Panc1 (cell line): ENCODE data around the gene UBE2Q2. TPM values are rescaled to one million over a fixed set of nuclear protein-coding genes. Genes with fewer than 3 reads are reported as not detected.

Source experiments
- ATAC-seq: fragments of 200-7000 bp; cut with Tn5 transposase; 2 replicates; pipeline ENCODE4 v1.9.1; 2020; ENCODE audit warnings: mild to moderate bottlenecking, moderate library complexity
- BruUV-seq: library from RNA; stranded (reverse); fragments of 400-500 nt; replicated peaks from 2 replicates; lab custom pipeline; 2021; lab: Mats Ljungman, UMichigan
- CTCF ChIA-PET: fragments of 300-600 bp; sonication (Branson Sonifier 250); formaldehyde crosslinking; loops from one replicate; lab custom pipeline; 2022; ENCODE audit warnings: antibody characterized with exemption; lab: Charles Lee
- POLR2A ChIA-PET: fragments of 300-600 bp; sonication (Branson Sonifier 250); formaldehyde crosslinking; loops from one replicate; lab custom pipeline; 2022; ENCODE audit warnings: antibody characterized with exemption; lab: Charles Lee
- DNase-seq: peaks from one replicate; pipeline ENCODE4 v3.0.0-alpha.2; 2010; ENCODE audit warnings: low read depth, low spot score
- H3K27ac ChIP-seq: 2 replicates; pipeline ENCODE4 v1.5.1; 2011; ENCODE audit warnings: mild to moderate bottlenecking, low read length, inconsistent platforms
- H3K27me3 ChIP-seq: fragments of 200-500 bp; sonication (Bioruptor generic); 2 replicates; pipeline ENCODE4 v1.6.0; 2014; ENCODE audit warnings: low read length, inconsistent platforms; ENCODE audit not compliant: control insufficient read depth, insufficient read depth
- H3K36me3 ChIP-seq: fragments of 200-500 bp; sonication (Bioruptor generic); 2 replicates; pipeline ENCODE4 v1.5.1; 2014; ENCODE audit warnings: inconsistent platforms, mild to moderate bottlenecking, low read length, moderate library complexity; ENCODE audit not compliant: control insufficient read depth, insufficient read depth
- H3K4me1 ChIP-seq: 2 replicates; pipeline ENCODE4 v1.5.1; 2011; ENCODE audit warnings: inconsistent platforms, mild to moderate bottlenecking, low read length, moderate library complexity; ENCODE audit not compliant: control insufficient read depth, insufficient read depth
- H3K4me3 ChIP-seq, 2 experiments: 2 replicates each; pipeline ENCODE4 v1.5.1; 2011 to 2012; ENCODE audit warnings: low read depth in 2 of 2, low read length in 2 of 2, mild to moderate bottlenecking in 2 of 2, inconsistent platforms in 1 of 2, moderate library complexity in 1 of 2
- H3K9me3 ChIP-seq: fragments of 200-500 bp; sonication (Bioruptor generic); 2 replicates; pipeline ENCODE4 v1.5.1; 2014; ENCODE audit warnings: low read depth, mild to moderate bottlenecking, inconsistent platforms, low read length, moderate library complexity; ENCODE audit not compliant: control insufficient read depth, insufficient read depth
- SIN3A ChIP-seq: IDR thresholded peaks from 2 replicates; pipeline ENCODE4 v1.6.1; 2012; ENCODE audit warnings: low read depth, mild to moderate bottlenecking, low read length, moderate library complexity, borderline replicate concordance; ENCODE audit not compliant: insufficient read depth
- TCF7L2 ChIP-seq: IDR thresholded peaks from 2 replicates; pipeline ENCODE4 v1.6.1; 2011; ENCODE audit warnings: mild to moderate bottlenecking, low read depth, low read length, inconsistent platforms
- in situ Hi-C: cut with HindIII; loops from 2 replicates; pipeline ENCODE4 v1.10.0; 2016; ENCODE audit warnings: low sequenced_read_pairs, low pct_unique_long_range_greater_than_20kb
- intact Hi-C: fragments of 100-400 bp; cut with micrococcal nuclease; formaldehyde crosslinking; loops from one replicate; pipeline ENCODE4 v1.10.0; 2022; ENCODE audit not compliant: unreplicated experiment
- total RNA-seq: library from RNA; stranded (reverse); gene quantifications from one replicate; pipeline ENCODE4 v1.2.1, GENCODE V29; 2021; ENCODE audit not compliant: unreplicated experiment
- TF ChIP-seq, protein P1 (sequence below): fragments of 450-650 bp; IDR thresholded peaks from 2 replicates; pipeline ENCODE4 v1.5.1; 2017; ENCODE audit warnings: mild to moderate bottlenecking
- TF ChIP-seq, protein P2 (sequence below), 2 experiments: IDR thresholded peaks; 2 replicates each; pipeline ENCODE4 v1.6.1; 2011 to 2012; ENCODE audit warnings: low read depth in 2 of 2, control low read depth in 1 of 2, low read length in 1 of 2, mild to moderate bottlenecking in 1 of 2, moderate library complexity in 1 of 2; ENCODE audit not compliant: insufficient read depth in 1 of 2

Gene UBE2Q2
- total RNA-seq, 1 experiment from 2014 or later = 39.2 TPM

DNA sequence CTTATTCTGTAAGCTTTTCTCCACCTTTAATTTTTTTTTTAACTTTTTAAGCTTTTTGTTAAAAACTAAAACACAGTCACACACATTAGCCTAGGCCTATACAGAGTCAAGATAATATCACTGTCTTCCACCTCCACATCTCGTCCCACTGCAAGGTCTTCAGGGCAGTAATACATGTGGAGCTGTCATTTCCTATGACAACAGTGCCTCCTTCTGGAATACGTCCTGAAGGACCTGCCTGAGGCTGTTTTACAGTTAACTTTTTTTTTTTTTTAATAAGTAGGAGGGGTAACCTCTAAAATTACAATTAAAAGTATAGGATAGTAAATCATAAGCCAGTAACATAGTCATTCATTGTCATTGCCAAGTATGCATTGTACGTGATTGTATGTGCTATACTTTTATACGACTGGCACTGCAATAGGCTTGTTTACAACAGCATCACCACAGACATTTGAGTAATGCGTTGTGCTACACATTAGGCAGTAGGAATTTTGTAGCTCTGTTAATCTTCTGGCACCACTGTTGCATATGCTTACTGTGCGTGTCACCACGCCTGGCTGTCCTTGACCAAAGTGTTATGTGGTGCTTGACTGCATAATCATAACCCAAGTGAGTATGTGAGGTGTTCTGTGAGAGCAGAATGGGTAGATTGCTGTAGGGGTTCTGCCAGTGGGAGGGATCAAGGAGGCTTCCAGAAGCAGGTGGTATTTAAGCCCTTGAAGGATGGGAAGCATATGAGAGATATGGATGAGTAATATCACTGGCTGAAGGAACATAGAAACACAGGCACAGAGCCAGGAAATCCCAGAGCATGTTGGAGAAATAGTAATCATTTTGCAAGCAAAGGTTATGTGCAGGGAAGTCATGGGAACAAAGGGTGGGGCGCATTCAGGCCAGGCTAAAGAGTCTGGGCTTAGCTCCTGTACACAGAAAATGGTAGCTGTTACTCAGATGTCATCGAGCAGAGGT, 78.8 kb downstream of the UBE2Q2 start:
- ATAC-seq = peak; percentile 76
- no TSS peak for BruUV-seq
- POLR2A ChIA-PET = interaction anchor here (0.6 to 0.7 kb wide), 4 partner anchors 84 to 981 kb away, joined by 3 to 5 read pairs (median 4); no protein-coding TSS in a partner anchor
- H3K4me3 ChIP-seq = no peak overlapping the region
- intact Hi-C loops = loop anchor here (10.0 kb wide), 1 partner anchor 107 kb away; no protein-coding TSS in a partner anchor
- H3K9me3 ChIP-seq = no peaks in the 10 kb centered on the region
- H3K4me1 ChIP-seq = no peaks in the 10 kb centered on the region
- DNase-seq = no peak
- no peak overlapping the region for H3K27ac ChIP-seq
- H3K36me3 ChIP-seq = peaks cover 8% of the 10 kb centered on the region; the same call in 1 of the 2 replicates
- no peaks in the 10 kb centered on the region for H3K27me3 ChIP-seq
- in situ Hi-C loops = no loop called here
- TF ChIP-seq, protein P1, sequence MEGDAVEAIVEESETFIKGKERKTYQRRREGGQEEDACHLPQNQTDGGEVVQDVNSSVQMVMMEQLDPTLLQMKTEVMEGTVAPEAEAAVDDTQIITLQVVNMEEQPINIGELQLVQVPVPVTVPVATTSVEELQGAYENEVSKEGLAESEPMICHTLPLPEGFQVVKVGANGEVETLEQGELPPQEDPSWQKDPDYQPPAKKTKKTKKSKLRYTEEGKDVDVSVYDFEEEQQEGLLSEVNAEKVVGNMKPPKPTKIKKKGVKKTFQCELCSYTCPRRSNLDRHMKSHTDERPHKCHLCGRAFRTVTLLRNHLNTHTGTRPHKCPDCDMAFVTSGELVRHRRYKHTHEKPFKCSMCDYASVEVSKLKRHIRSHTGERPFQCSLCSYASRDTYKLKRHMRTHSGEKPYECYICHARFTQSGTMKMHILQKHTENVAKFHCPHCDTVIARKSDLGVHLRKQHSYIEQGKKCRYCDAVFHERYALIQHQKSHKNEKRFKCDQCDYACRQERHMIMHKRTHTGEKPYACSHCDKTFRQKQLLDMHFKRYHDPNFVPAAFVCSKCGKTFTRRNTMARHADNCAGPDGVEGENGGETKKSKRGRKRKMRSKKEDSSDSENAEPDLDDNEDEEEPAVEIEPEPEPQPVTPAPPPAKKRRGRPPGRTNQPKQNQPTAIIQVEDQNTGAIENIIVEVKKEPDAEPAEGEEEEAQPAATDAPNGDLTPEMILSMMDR = peak; percentile 62
- TF ChIP-seq, protein P2, sequence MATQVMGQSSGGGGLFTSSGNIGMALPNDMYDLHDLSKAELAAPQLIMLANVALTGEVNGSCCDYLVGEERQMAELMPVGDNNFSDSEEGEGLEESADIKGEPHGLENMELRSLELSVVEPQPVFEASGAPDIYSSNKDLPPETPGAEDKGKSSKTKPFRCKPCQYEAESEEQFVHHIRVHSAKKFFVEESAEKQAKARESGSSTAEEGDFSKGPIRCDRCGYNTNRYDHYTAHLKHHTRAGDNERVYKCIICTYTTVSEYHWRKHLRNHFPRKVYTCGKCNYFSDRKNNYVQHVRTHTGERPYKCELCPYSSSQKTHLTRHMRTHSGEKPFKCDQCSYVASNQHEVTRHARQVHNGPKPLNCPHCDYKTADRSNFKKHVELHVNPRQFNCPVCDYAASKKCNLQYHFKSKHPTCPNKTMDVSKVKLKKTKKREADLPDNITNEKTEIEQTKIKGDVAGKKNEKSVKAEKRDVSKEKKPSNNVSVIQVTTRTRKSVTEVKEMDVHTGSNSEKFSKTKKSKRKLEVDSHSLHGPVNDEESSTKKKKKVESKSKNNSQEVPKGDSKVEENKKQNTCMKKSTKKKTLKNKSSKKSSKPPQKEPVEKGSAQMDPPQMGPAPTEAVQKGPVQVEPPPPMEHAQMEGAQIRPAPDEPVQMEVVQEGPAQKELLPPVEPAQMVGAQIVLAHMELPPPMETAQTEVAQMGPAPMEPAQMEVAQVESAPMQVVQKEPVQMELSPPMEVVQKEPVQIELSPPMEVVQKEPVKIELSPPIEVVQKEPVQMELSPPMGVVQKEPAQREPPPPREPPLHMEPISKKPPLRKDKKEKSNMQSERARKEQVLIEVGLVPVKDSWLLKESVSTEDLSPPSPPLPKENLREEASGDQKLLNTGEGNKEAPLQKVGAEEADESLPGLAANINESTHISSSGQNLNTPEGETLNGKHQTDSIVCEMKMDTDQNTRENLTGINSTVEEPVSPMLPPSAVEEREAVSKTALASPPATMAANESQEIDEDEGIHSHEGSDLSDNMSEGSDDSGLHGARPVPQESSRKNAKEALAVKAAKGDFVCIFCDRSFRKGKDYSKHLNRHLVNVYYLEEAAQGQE (IDR thresholded peaks at IDR 0.05; ENCODE audit: insufficient read depth in 1 of 2, low read depth in 2 of 2, low read length in 1 of 2) = no peak
- CTCF ChIA-PET = interaction anchor here (0.6 to 1.1 kb wide), 5 partner anchors 112 to 234 kb away, joined by 3 to 5 read pairs (median 3); no protein-coding TSS in a partner anchor

DNA sequence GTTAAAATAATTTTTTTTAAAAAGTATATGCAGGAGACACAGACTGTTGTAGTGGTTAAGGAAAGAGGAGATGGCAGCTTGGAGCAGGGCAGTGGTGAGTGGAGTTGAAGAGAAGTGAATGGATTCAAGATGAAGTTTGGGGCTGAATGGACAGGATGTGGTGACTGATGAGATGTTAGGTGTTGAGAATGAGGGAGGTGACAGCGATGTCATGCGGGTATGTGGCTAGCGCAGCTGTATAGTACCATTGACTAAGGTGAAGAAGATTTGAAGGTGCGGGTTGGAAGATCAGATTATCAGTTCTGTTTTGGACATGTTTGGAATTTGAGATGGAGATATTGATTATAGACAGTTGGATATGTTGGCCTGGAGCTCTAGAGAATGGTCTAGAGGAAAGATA, 80.5 kb downstream of the UBE2Q2 start:
- no TSS peak for BruUV-seq
- Histone ChIP-seq H3K36me3 (0 out of 2 replicates have a peak, but pooled peaks cover 3% of the 10 kb centered on the region), H3K4me3 (no peak overlapping the region), H3K4me1 (no peaks in the 10 kb centered on the region), H3K9me3 (no peaks in the 10 kb centered on the region), H3K27me3 (no peaks in the 10 kb centered on the region), H3K27ac (no peak overlapping the region)
- in situ Hi-C loops (no loop called here), intact Hi-C loops (loop anchor here (10.0 kb wide), 1 partner anchor 109 kb away; no protein-coding TSS in a partner anchor)
- DNase-seq = no peak
- TF ChIP-seq TCF7L2 = no peak
- TF ChIP-seq, protein P2 (IDR thresholded peaks at IDR 0.05; ENCODE audit: insufficient read depth in 1 of 2, low read depth in 2 of 2, low read length in 1 of 2) = no peak
- TF ChIP-seq, protein P1 = no peak
- TF ChIP-seq SIN3A = no peak
- ATAC-seq = no peak
- CTCF ChIA-PET = interaction anchor here (0.6 kb wide), 1 partner anchor 11 kb away, joined by 3 read pairs; no protein-coding TSS in a partner anchor
- POLR2A ChIA-PET = interaction anchor here (1.1 kb wide), 1 partner anchor 19 kb away, joined by 3 read pairs; no protein-coding TSS in a partner anchor
